H1 (cell line): Measurements from ENCODE around the gene OSBPL6. TPM values are rescaled to one million over a fixed set of nuclear protein-coding genes. Genes with fewer than 3 reads are reported as not detected.

Experiments used
- CTCF ChIA-PET: fragments of 300-600 bp; sonication (Branson Sonifier 250); formaldehyde crosslinking; loops from one replicate; lab custom pipeline; 2021; ENCODE audit not compliant: partially characterized antibody; lab: Charles Lee
- POLR2A ChIA-PET: fragments of 300-600 bp; sonication (Branson Sonifier 250); formaldehyde crosslinking; loops from one replicate; lab custom pipeline; 2021; ENCODE audit warnings: inconsistent platforms; ENCODE audit not compliant: partially characterized antibody; lab: Charles Lee
- DNase-seq, 2 experiments: peaks; one replicate each; pipeline versions ENCODE4 v3.0.0 to v3.0.0-alpha.2; 2010 to 2022; ENCODE audit warnings: low spot score in 2 of 2, low read depth in 1 of 2, mixed read lengths in 1 of 2
- FAIRE-seq: peaks from 2 replicates; lab custom pipeline; 2011; peaks lifted over from hg19 to GRCh38; lab: Jason Lieb, UNC
- H2AFZ ChIP-seq: 2 replicates; pipeline ENCODE4 v1.8.1; 2012; ENCODE audit warnings: low read length, inconsistent platforms
- H2AK5ac ChIP-seq: 2 replicates; pipeline ENCODE4 v1.6.1; 2013; ENCODE audit warnings: low read depth, low read length
- H2BK120ac ChIP-seq: replicated peaks from 2 replicates; pipeline ENCODE3; 2013; ENCODE audit warnings: low read depth, low read length, inconsistent platforms
- H2BK12ac ChIP-seq: 2 replicates; pipeline ENCODE4 v1.6.1; 2013; ENCODE audit warnings: low read depth, low read length
- H2BK15ac ChIP-seq: 2 replicates; pipeline ENCODE4 v1.6.1; 2013; ENCODE audit warnings: low read length
- H2BK20ac ChIP-seq: 2 replicates; pipeline ENCODE4 v1.6.1; 2013; ENCODE audit warnings: low read length
- H2BK5ac ChIP-seq: 2 replicates; pipeline ENCODE4 v1.6.1; 2013; ENCODE audit warnings: low read depth, low read length
- H3K14ac ChIP-seq: 2 replicates; pipeline ENCODE4 v1.6.1; 2013; ENCODE audit warnings: inconsistent platforms; ENCODE audit not compliant: insufficient read length
- H3K18ac ChIP-seq: 2 replicates; pipeline ENCODE4 v1.6.1; 2013; ENCODE audit warnings: low read length; ENCODE audit errors: extremely low read depth
- H3K23ac ChIP-seq: 2 replicates; pipeline ENCODE4 v1.6.1; 2013; ENCODE audit warnings: inconsistent platforms; ENCODE audit not compliant: insufficient read length
- H3K23me2 ChIP-seq: 2 replicates; pipeline ENCODE4 v1.6.1; 2013; ENCODE audit warnings: low read depth, low read length
- H3K27ac ChIP-seq: 2 replicates; pipeline ENCODE4 v1.6.1; 2011; ENCODE audit warnings: low read depth, low read length, inconsistent platforms
- H3K27me3 ChIP-seq, 4 experiments: replicated peaks in 1 of 4; 1 replicate in 1 of 4; 2 replicates in 3 of 4; pipeline versions ENCODE4 v1.6.1 to v1.8.1; 2011 to 2013; ENCODE audit warnings: low read length in 3 of 4, mild to moderate bottlenecking in 3 of 4, inconsistent platforms in 2 of 4, mixed read lengths in 2 of 4, moderate library complexity in 1 of 4; ENCODE audit not compliant: control insufficient read depth in 3 of 4, insufficient read depth in 3 of 4; ENCODE audit errors: extremely low read depth in 1 of 4
- H3K36me3 ChIP-seq, 4 experiments: 2 replicates each; pipeline versions ENCODE4 v1.6.1 to v1.8.1; 2011 to 2013; ENCODE audit warnings: mild to moderate bottlenecking in 4 of 4, low read length in 3 of 4, moderate library complexity in 2 of 4, control low read depth in 1 of 4, inconsistent platforms in 1 of 4; ENCODE audit not compliant: insufficient read depth in 4 of 4, control insufficient read depth in 2 of 4
- H3K4ac ChIP-seq: replicated peaks from 2 replicates; pipeline ENCODE3; 2013; ENCODE audit warnings: low read length, low read depth, mixed read lengths, inconsistent platforms; ENCODE audit not compliant: insufficient read length
- H3K4me1 ChIP-seq, 4 experiments: replicated peaks in 1 of 4; 1 replicate in 1 of 4; 2 replicates in 3 of 4; pipeline versions ENCODE4 v1.6.1 to v1.8.1; 2011 to 2013; ENCODE audit warnings: low read length in 3 of 4, inconsistent platforms in 2 of 4, mixed read lengths in 1 of 4; ENCODE audit not compliant: insufficient read depth in 4 of 4, control insufficient read depth in 3 of 4
- H3K4me2 ChIP-seq, 2 experiments: 2 replicates each; pipeline versions ENCODE4 v1.6.1 to v1.8.1; 2011 to 2013; ENCODE audit warnings: low read depth in 2 of 2, low read length in 2 of 2, control low read depth in 1 of 2, inconsistent platforms in 1 of 2, mild to moderate bottlenecking in 1 of 2; ENCODE audit not compliant: insufficient read depth in 1 of 2
- H3K4me3 ChIP-seq, 4 experiments: fragments of 200-600, 300-600 bp in 1 of 4; sonication (generic), shearing (Covaris generic), sonication (Bioruptor Twin) in 1 of 4; 2 replicates each; pipeline versions ENCODE4 v1.5.1 to v1.8.1; 2011 to 2016; ENCODE audit warnings: low read length in 4 of 4, low read depth in 3 of 4, control low read depth in 2 of 4, inconsistent platforms in 2 of 4, mild to moderate bottlenecking in 2 of 4, mixed read lengths in 1 of 4, moderate library complexity in 1 of 4; ENCODE audit not compliant: insufficient read depth in 2 of 4; ENCODE audit errors: extremely low read depth in 1 of 4
- H3K56ac ChIP-seq: replicated peaks from 2 replicates; pipeline ENCODE3; 2013; ENCODE audit warnings: low read depth, mild to moderate bottlenecking, mixed read lengths, low read length, inconsistent platforms; ENCODE audit not compliant: insufficient read length
- H3K79me1 ChIP-seq: 2 replicates; pipeline ENCODE4 v1.6.1; 2013; ENCODE audit warnings: low read depth, low read length, control low read depth
- H3K79me2 ChIP-seq, 2 experiments: 2 replicates each; pipeline versions ENCODE4 v1.6.1 to v1.8.1; 2012 to 2013; ENCODE audit warnings: low read length in 2 of 2, mild to moderate bottlenecking in 2 of 2, inconsistent platforms in 1 of 2; ENCODE audit not compliant: insufficient read depth in 2 of 2, control insufficient read depth in 1 of 2
- H3K9ac ChIP-seq, 4 experiments: replicated peaks in 1 of 4; 1 replicate in 1 of 4; 2 replicates in 3 of 4; pipeline versions ENCODE4 v1.6.1 to v1.8.1; 2011 to 2013; ENCODE audit warnings: low read depth in 3 of 4, low read length in 3 of 4, control low read depth in 2 of 4, mild to moderate bottlenecking in 2 of 4, moderate library complexity in 2 of 4, inconsistent platforms in 1 of 4; ENCODE audit errors: extremely low read depth in 1 of 4
- H3K9me3 ChIP-seq, 2 experiments: 2 replicates each; pipeline versions ENCODE4 v1.6.1 to v1.8.1; 2012 to 2013; ENCODE audit warnings: mild to moderate bottlenecking in 2 of 2, moderate library complexity in 2 of 2, control low read depth in 1 of 2, inconsistent platforms in 1 of 2, low read depth in 1 of 2, low read length in 1 of 2, mixed read lengths in 1 of 2; ENCODE audit not compliant: insufficient read depth in 2 of 2
- H4K20me1 ChIP-seq, 2 experiments: replicated peaks in 1 of 2; 2 replicates each; pipeline versions ENCODE3 to v1.8.1; 2011 to 2013; ENCODE audit warnings: inconsistent platforms in 2 of 2, low read length in 2 of 2, mild to moderate bottlenecking in 1 of 2; ENCODE audit not compliant: insufficient read depth in 2 of 2, control insufficient read depth in 1 of 2
- H4K5ac ChIP-seq: 2 replicates; pipeline ENCODE4 v1.6.1; 2013; ENCODE audit warnings: low read length, low read depth, mixed read lengths, inconsistent platforms; ENCODE audit not compliant: insufficient read length
- H4K8ac ChIP-seq: 2 replicates; pipeline ENCODE4 v1.8.0; 2013; ENCODE audit warnings: mild to moderate bottlenecking, moderate library complexity, low read length, inconsistent platforms; ENCODE audit not compliant: insufficient read depth; ENCODE audit errors: extremely low read depth
- H4K91ac ChIP-seq: replicated peaks from 2 replicates; pipeline ENCODE3; 2013; ENCODE audit warnings: low read length, mixed read lengths, inconsistent platforms; ENCODE audit not compliant: insufficient read length
- CHD1 ChIP-seq: IDR thresholded peaks from 2 replicates; pipeline ENCODE4 v1.6.1; 2012; ENCODE audit warnings: low read depth, low read length, improper control_type of control experiment
- EGR1 ChIP-seq: IDR thresholded peaks from 2 replicates; pipeline ENCODE4 v1.6.1; 2011; ENCODE audit warnings: low read depth, low read length, borderline replicate concordance
- POLR2A ChIP-seq, 2 experiments: IDR thresholded peaks; 1 replicate in 1 of 2; 2 replicates in 1 of 2; pipeline ENCODE4 v1.6.1; 2011; ENCODE audit warnings: low read depth in 2 of 2, low read length in 2 of 2, mild to moderate bottlenecking in 2 of 2; ENCODE audit errors: control extremely low read depth in 1 of 2
- POLR2AphosphoS5 ChIP-seq: IDR thresholded peaks from 2 replicates; pipeline ENCODE4 v1.6.1; 2011; ENCODE audit warnings: low read depth, low read length
- SAP30 ChIP-seq: fragments of 300-600 bp; sonication (generic); IDR thresholded peaks from 2 replicates; pipeline ENCODE4 v1.7.1; 2012; ENCODE audit warnings: low read length, moderate library complexity, mild to moderate bottlenecking, inconsistent platforms; ENCODE audit not compliant: insufficient read depth, insufficient replicate concordance
- WGBS, 2 experiments: shearing (Covaris generic) in 1 of 2; methylation state at CpG; one replicate each; pipeline versions ENCODE4 v1.1.6 to v1.1.7; 2013 to 2015; ENCODE audit warnings: low lambda C conversion rate in 2 of 2, mixed read lengths in 2 of 2, inconsistent platforms in 1 of 2, low coverage in 1 of 2, missing lambda C conversion rate in 1 of 2; ENCODE audit not compliant: insufficient replicate concordance in 2 of 2, insufficient coverage in 1 of 2, insufficient read length in 1 of 2; ENCODE audit errors: extremely low coverage in 1 of 2, missing lambda C conversion rate in 1 of 2; 5-methylcytosine and 5-hydroxymethylcytosine counted together
- polyA plus RNA-seq, 7 experiments: library from polyadenylated mRNA; depleted of rRNA in 3 of 7; stranded (reverse) in 5 of 7; unstranded in 2 of 7; fragments of >200 nt in 5 of 7; fragments of 200-250 nt in 2 of 7; gene quantifications; 1 replicate in 5 of 7; 2 replicates in 1 of 7; 4 replicates in 1 of 7; pipeline versions ENCODE4 v1.2.1 to v1.2.3, GENCODE V29; 2011 to 2013; ENCODE audit warnings: missing spikeins in 2 of 7, mixed read lengths in 2 of 7
- total RNA-seq: library from RNA; stranded (reverse); fragmentation: NEBNext Ultra II Directional; extraction: Animal tissue kit (Norgen Biotek cat#: 25700); gene quantifications from 2 replicates; pipeline ENCODE4 v1.2.1, GENCODE V29; 2021
- TF ChIP-seq, protein P1 (sequence below): IDR thresholded peaks from 2 replicates; pipeline ENCODE4 v1.6.1; 2012; ENCODE audit warnings: inconsistent platforms

OSBPL6 gene
- total and polyA plus RNA-seq, 2 of the 8 experiments (the other 6 are each of a cell fraction or from before 2014, with no cell fraction given) = 1.7 to 5.6 TPM

DNA sequence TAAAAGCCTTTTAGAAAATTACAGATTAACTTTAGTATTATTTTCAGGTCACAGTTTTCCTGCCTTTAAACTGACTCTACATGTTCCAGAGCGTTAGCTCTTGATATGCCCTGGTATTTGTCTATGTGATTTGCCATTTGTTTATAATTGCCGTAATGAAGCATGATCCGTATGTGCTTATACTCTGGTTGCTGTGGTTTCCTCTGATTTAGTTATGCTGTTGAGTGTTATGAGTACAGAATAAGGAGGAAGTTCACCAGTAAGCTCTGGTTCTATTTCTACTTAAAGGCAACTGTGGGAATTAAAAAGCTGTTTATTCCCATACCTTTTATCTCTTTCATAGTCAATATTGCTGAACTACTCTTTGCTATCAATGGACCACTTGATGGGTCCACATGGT, 123.5 kb downstream of the OSBPL6 start:
- FAIRE-seq (no peak), DNase-seq (no peak)
- WGBS, 2 experiments = 90% methylated on average over 3 of the region's 3 CpGs; no CpG with 5 or more reads in 1 of the 2 experiments
- no peak overlapping the region for H3K27ac ChIP-seq
- H2AFZ ChIP-seq = no peak overlapping the region
- H4K5ac ChIP-seq = no peak overlapping the region
- H4K20me1 ChIP-seq = no peaks in the 10 kb centered on the region
- no peak overlapping the region for H3K14ac ChIP-seq
- no peak overlapping the region for H4K8ac ChIP-seq
- H2BK120ac ChIP-seq = no peak overlapping the region
- no peak overlapping the region for H2BK20ac ChIP-seq
- no peak overlapping the region for H2BK5ac ChIP-seq
- no peaks in the 10 kb centered on the region for H3K79me2 ChIP-seq
- no peak overlapping the region for H3K4me3 ChIP-seq
- H3K36me3 ChIP-seq = no peaks in the 10 kb centered on the region
- H3K23ac ChIP-seq = no peak overlapping the region
- H3K4me2 ChIP-seq = no peak overlapping the region
- H3K4ac ChIP-seq = no peak overlapping the region
- H3K56ac ChIP-seq = no peak overlapping the region
- H2BK12ac ChIP-seq = no peak overlapping the region
- no peaks in the 10 kb centered on the region for H3K23me2 ChIP-seq
- H3K18ac ChIP-seq = no peak overlapping the region
- H3K4me1 ChIP-seq = no peaks in the 10 kb centered on the region
- ChIA-PET POLR2A (no interaction called here), CTCF (interaction anchor here (1.0 to 1.1 kb wide), 2 partner anchors 12 to 18 kb away, joined by 3 read pairs; no protein-coding TSS in a partner anchor)
- no peaks in the 10 kb centered on the region for H3K27me3 ChIP-seq
- H3K9ac ChIP-seq = no peak overlapping the region
- no peaks in the 10 kb centered on the region for H3K79me1 ChIP-seq
- no peak overlapping the region for H2BK15ac ChIP-seq
- H3K9me3 ChIP-seq = no peaks in the 10 kb centered on the region
- no peak overlapping the region for H2AK5ac ChIP-seq
- H4K91ac ChIP-seq = no peak overlapping the region
- TF ChIP-seq POLR2A (IDR thresholded peaks at IDR 0.05; ENCODE audit: control extremely low read depth in 1 of 2, low read depth in 2 of 2, low read length in 2 of 2) = no peak
- TF ChIP-seq, protein P1, sequence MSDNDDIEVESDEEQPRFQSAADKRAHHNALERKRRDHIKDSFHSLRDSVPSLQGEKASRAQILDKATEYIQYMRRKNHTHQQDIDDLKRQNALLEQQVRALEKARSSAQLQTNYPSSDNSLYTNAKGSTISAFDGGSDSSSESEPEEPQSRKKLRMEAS = no peak
- no peak for TF ChIP-seq SAP30
- TF ChIP-seq CHD1 = no peak
- no peak for TF ChIP-seq POLR2AphosphoS5
- no peak for TF ChIP-seq EGR1
